Thymus (tissue), 11 donors: ENCODE measurements around the gene TNFRSF4. TPM values are rescaled to one million over a fixed set of nuclear protein-coding genes. Genes with fewer than 3 reads are reported as not detected.

Source experiments
- DNase-seq, 9 donors: peaks; one replicate each; pipeline ENCODE4 v3.0.0-alpha.2; 2013; ENCODE audit warnings: low spot score in 9 of 9, low read depth in 6 of 9, missing footprints in 1 of 9
- H3K27ac ChIP-seq, 2 donors: one replicate each; pipeline ENCODE4 v1.5.1; 2013; ENCODE audit warnings: control low read depth in 1 of 2, low read depth in 1 of 2, low read length in 1 of 2, mild to moderate bottlenecking in 1 of 2, moderate library complexity in 1 of 2
- H3K27me3 ChIP-seq, 2 donors: one replicate each; pipeline ENCODE4 v1.5.1; 2013; ENCODE audit warnings: low read length in 1 of 2; ENCODE audit not compliant: control insufficient read depth in 2 of 2, insufficient read depth in 1 of 2
- H3K36me3 ChIP-seq, 2 donors: one replicate each; pipeline ENCODE4 v1.5.1; 2013; ENCODE audit warnings: low read length in 1 of 2, mild to moderate bottlenecking in 1 of 2, moderate library complexity in 1 of 2; ENCODE audit not compliant: control insufficient read depth in 2 of 2, insufficient read depth in 2 of 2
- H3K4me1 ChIP-seq, 2 donors: one replicate each; pipeline ENCODE4 v1.5.1; 2013; ENCODE audit warnings: low read length in 2 of 2; ENCODE audit not compliant: control insufficient read depth in 2 of 2, insufficient read depth in 2 of 2
- H3K4me3 ChIP-seq, 2 donors: one replicate each; pipeline ENCODE4 v1.5.1; 2013; ENCODE audit warnings: low read length in 2 of 2, control low read depth in 1 of 2, mild to moderate bottlenecking in 1 of 2
- H3K9me3 ChIP-seq, 2 donors: one replicate each; pipeline ENCODE4 v1.5.1; 2013; ENCODE audit warnings: low read length in 1 of 2, mild to moderate bottlenecking in 1 of 2; ENCODE audit not compliant: control insufficient read depth in 2 of 2, insufficient read depth in 1 of 2
- WGBS: extraction: QIAGEN DNeasy Blood & Tissue Kit; methylation state at CpG from one replicate; pipeline ENCODE4 v1.1.7; 2013; 5-methylcytosine and 5-hydroxymethylcytosine counted together
- polyA plus RNA-seq: library from polyadenylated mRNA; stranded (reverse); fragments of 200-250 nt; gene quantifications from one replicate; pipeline ENCODE4 v1.2.3, GENCODE V29; 2013
- total RNA-seq: library from RNA; stranded (reverse); fragments of 120-200 nt; gene quantifications from one replicate; pipeline ENCODE4 v1.2.4, GENCODE V29; 2013
- donor health status: healthy.

The TNFRSF4 gene
- total and polyA plus RNA-seq, 2 donors: 12.7 to 18.8 TPM

GRCh38 chr1:1241588-1242219, 27.8 kb upstream of the TNFRSF4 start:
- DNase-seq: no peak
- Histone ChIP-seq H3K4me3 (no peak overlapping the region), H3K27ac (no peak overlapping the region), H3K4me1 (peaks cover 0 to 2% of the 10 kb centered on the region in 2 donors), H3K36me3 (no peaks in the 10 kb centered on the region), H3K27me3 (peaks cover 14 to 57% of the 10 kb centered on the region in 2 donors), H3K9me3 (no peaks in the 10 kb centered on the region)
- 95% methylated on average over 26 of the region's 26 CpGs for WGBS

GRCh38 chr1:1240822-1241587, 27.1 kb upstream of the TNFRSF4 start:
- 79% methylated on average over 23 of the region's 23 CpGs for WGBS
- Histone ChIP-seq H3K4me3 (no peak overlapping the region), H3K27me3 (peaks cover 7 to 52% of the 10 kb centered on the region in 2 donors)

GRCh38 chr1:1240348-1240732, 26.4 kb upstream of the TNFRSF4 start:
- Histone ChIP-seq H3K4me3 (no peak overlapping the region), H3K27me3 (peaks cover under 1 to 46% of the 10 kb centered on the region in 2 donors), H3K27ac (no peak overlapping the region), H3K4me1 (peaks cover 0 to 3% of the 10 kb centered on the region in 2 donors), H3K9me3 (no peaks in the 10 kb centered on the region), H3K36me3 (peaks cover 0 to 2% of the 10 kb centered on the region in 2 donors)
- 72% methylated on average over 11 of the region's 11 CpGs for WGBS
- DNase-seq: no peak

More at GRCh38 chr1:1240822-1241587, 27.1 kb upstream of the TNFRSF4 start:
- no peaks in the 10 kb centered on the region for H3K36me3 ChIP-seq
- H3K27ac ChIP-seq: no peak overlapping the region
- peaks cover 0 to 3% of the 10 kb centered on the region in 2 donors for H3K4me1 ChIP-seq
- H3K9me3 ChIP-seq: no peaks in the 10 kb centered on the region
- DNase-seq: no peak

- Histone ChIP-seq H3K9me3 (no peaks in the 10 kb centered on the region), H3K27ac (no peak overlapping the region), H3K4me1 (peaks cover 0 to 3% of the 10 kb centered on the region in 2 donors), H3K4me3 (no peak overlapping the region), H3K36me3 (peaks cover 0 to 3% of the 10 kb centered on the region in 2 donors), H3K27me3 (peaks cover 0 to 43% of the 10 kb centered on the region in 2 donors)
- WGBS: 69% methylated on average over 30 of the region's 30 CpGs
- DNase-seq: no peak
Measured at GRCh38 chr1:1239614-1240347, 25.8 kb upstream of the TNFRSF4 start.

GRCh38 chr1:1239227-1239613, 25.3 kb upstream of the TNFRSF4 start:
- 88% methylated on average over 15 of the region's 15 CpGs for WGBS

GRCh38 chr1:1238702-1239178, 24.8 kb upstream of the TNFRSF4 start:
- H3K27me3 ChIP-seq: peaks cover 0 to 41% of the 10 kb centered on the region in 2 donors
- no peak overlapping the region for H3K27ac ChIP-seq
- WGBS: 86% methylated on average over 19 of the region's 19 CpGs
- peaks cover 3 to 6% of the 10 kb centered on the region in 2 donors for H3K36me3 ChIP-seq
- H3K9me3 ChIP-seq: no peaks in the 10 kb centered on the region
- no peak for DNase-seq
- H3K4me3 ChIP-seq: no peak overlapping the region
- H3K4me1 ChIP-seq: peaks cover 0 to 3% of the 10 kb centered on the region in 2 donors

More at GRCh38 chr1:1239227-1239613, 25.3 kb upstream of the TNFRSF4 start:
- DNase-seq: no peak
- Histone ChIP-seq H3K27ac (no peak overlapping the region), H3K4me1 (peaks cover 0 to 3% of the 10 kb centered on the region in 2 donors), H3K4me3 (no peak overlapping the region), H3K9me3 (no peaks in the 10 kb centered on the region), H3K36me3 (peaks cover 0 to 6% of the 10 kb centered on the region in 2 donors), H3K27me3 (peaks cover 0 to 41% of the 10 kb centered on the region in 2 donors)

GRCh38 chr1:1237874-1238701, 24.1 kb upstream of the TNFRSF4 start:
- Histone ChIP-seq H3K4me3 (no peak overlapping the region), H3K36me3 (peaks cover 3 to 6% of the 10 kb centered on the region in 2 donors), H3K27ac (no peak overlapping the region), H3K9me3 (no peaks in the 10 kb centered on the region), H3K4me1 (peaks cover 4 to 6% of the 10 kb centered on the region in 2 donors), H3K27me3 (peaks cover 0 to 41% of the 10 kb centered on the region in 2 donors)
- 76% methylated on average over 48 of the region's 48 CpGs for WGBS
- no peak for DNase-seq
